ENCODE measurements around the gene PRKCA. TPM values are rescaled to one million over a fixed set of nuclear protein-coding genes. Genes with fewer than 3 reads are reported as not detected.
"Not testable (repeated sequence)": the region's sequence is repeated elsewhere in the genome, so short reads cannot be mapped to it uniquely, and the experiment has no call there.

The PRKCA gene
- total RNA-seq, 2 donors from 2014 or later: 6.4 to 7.7 TPM

DNA sequence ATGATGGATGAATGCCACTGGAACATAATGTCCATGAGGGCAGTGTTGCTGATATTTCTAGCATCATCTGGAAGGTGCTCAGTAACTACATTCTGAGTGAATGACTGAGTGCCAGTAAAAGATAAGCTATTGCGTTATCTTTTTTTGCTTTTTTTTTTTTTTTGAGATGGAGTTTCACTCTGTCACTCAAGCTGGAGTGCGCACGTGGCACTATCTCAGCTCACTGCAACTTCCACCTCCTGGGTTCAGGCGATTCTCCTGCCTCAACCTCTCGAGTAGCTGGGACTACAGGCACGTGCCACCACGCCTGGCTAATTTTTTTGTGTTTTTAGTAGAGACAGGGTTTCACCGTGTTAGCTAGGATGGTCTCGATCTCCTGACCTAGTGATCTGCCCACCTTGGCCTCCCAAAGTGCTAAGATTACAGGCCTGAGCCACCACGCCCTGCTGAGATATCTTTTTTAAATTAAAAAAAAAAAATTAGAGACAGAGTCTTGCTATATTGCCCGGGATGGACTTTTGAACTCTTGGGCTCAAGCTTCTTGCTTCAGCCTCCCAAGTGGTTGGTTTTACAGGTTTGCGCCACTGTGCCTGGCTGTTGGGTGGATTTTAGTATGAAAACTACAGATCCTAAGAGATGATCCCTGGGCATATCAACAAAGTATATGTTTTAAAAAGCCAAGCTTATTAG is 43.7 kb downstream of the PRKCA start:
- ATAC-seq; intact Hi-C loops (cut with DNase I); DNase-seq: not testable (repeated sequence)

DNA sequence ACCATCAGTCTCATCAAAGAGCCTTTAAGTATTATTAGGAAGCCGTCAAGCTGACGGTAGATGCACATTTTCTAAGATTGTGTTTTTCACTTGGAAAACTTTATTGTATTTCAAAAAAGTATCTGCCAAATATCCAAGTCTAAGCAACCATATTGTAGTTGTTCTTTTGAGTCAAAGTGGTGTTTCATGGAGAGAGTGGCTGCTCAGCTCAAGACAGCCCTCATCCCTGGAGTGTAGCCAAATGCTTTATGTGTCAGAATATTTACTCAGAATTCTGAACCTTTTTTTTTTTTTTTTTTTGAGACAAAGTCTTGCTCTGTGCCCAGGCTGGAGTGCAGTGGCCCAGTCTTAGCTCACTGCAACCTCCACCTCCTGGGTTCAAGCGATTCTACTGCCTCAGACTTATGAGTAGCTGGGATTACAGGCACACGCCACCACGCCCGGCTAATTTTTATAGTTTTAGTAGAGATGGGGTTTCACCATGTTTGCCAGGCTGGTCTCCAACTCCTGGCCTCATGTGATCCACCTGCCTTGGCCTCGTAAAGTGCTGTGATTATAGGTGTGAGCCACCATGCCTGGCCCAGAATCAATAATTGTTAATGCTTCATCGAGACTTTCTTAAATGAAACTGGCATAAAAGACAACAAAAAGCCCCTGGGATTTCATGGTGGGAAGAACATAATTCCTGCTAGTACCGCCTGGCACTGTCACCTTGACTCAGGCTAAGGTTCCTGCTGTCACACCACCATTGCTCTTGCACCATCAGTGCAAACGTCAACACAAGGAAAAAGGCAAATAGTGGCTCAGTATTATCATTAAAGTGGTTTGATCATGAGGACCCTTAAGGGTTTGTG is 45.5 kb downstream of the PRKCA start:
- no peak for ATAC-seq
- DNase-seq: no peak
- intact Hi-C loops (cut with DNase I): no loop called here

DNA sequence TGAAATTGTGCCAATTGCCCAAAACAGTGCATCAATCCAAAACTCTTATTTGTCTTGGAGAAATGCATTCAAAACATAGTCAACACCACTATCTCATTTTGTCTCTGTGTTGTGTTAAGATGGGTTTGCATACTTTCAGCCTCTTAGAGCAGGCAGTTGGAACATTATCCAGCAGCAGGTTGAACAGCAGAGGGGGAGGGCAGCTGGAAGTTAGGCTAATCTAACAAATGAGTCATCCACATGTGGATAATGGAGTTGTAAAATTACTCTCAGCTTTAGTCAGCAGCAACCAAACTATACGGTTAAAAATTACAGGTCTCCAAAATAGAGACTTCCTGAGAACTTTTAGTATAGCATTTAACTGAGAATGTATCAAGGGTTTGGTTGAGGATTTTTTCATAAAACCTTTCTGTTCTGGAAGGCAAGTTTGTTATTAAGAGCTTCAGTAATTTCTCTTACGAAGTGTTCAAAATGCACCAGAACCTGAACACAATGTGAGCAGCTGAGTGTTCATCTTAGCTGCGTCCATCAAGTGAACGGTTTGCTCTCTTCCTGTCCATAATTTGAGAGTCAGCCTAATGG is 46.3 kb downstream of the PRKCA start:
- ATAC-seq (peak; percentile 71 to 97), DNase-seq (peak; percentile 37)
- intact Hi-C loops (cut with DNase I): no loop called here

DNA sequence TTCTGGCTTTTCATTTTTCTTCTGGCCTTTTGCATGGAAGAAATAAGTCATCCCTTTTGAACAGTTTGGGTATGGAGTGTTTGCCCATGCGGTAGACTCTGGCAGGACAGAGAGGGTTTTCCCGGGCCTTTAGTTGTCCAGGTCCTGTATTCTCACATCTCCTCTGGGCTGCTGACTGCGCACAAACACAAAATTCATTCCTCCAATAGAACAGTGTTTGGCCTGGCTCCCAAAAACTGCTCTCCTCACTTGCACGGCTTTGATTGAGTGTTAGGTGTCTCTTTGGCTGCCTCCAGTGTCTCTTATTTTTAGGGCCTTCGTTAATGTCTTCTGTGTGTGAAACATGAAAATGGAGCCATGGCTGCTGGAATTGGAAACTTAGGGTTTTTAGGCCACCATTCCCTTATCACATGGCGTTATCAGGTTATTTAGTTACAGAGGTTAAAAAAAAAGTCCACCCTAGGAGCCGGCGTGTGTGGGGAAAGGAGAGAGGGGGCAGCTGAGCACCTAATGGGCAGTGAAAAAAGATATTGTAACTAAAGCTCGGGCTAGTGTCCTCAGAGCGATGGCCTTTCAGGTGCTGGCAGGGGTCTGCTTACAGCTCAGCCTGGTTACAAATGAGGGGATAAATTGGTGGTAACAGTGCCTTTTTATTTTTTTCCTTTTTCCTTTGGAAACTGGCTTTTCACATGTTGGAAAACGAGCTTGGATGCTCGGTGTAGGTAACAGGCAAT is 47.3 kb downstream of the PRKCA start:
- intact Hi-C loops (cut with DNase I): no loop called here
- DNase-seq (no peak), ATAC-seq (peak; percentile 68 to 70)

DNA sequence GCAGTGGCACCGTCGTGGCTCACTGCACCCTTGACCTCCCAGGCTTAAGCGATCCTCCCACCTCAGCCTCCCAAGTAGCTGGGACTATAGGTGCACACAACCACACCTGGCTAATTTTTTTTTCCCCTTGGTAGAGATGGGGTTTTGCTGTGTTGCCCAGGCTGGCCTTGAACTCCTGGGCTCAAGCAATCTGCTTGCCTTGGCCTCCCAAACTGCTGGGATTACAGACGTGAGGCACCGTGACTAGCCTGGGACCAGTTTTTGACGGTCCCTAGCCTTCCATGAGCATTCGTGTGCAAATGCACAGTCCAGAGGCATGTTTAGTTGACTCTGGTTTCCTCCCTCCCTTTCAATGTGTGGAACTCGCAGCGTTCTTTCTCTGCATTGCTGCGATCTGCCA is 48.2 kb downstream of the PRKCA start:
- intact Hi-C loops (cut with DNase I); ATAC-seq; DNase-seq: not testable (repeated sequence)

DNA sequence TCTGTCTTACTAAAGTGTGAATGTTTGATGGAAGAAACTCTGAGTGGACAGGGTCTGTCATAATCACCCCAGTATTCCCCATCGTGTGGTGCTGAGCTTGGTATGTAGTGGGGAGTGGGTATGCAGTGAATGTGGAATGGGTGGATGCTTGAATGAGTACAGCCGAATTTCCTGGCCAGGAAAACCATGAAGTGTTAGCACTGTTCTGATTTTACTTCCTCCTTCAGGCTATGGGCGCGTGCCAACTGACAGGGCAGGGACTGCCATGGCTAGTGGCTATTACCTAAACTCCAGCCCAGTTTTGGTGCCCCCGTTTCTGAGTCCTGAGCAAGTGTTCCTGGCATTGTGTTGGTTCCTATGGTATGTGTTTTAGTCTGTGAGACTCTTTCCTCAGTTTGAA is 48.6 kb downstream of the PRKCA start:
- DNase-seq: peak; percentile 37
- intact Hi-C loops (cut with DNase I): no loop called here
- no peak for ATAC-seq

DNA sequence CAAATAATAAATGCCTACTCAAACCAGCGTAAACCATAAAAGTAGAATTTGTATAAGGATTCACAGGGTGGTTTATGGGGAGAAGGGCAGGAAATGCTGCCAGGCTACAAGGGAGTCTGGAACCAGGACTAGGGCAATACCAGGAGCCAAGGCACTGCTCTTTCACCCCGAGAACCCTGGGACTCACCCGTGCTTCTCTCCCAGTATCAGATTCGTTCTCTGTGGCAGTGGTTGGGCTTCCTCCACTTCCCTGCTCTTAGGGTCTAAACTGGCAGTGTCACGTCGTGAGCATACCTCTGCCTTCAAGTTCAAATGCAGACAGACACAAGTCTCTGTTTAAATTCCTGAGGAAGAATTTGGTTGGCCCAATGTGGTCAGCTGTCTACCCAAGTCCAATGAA is 49.3 kb downstream of the PRKCA start:
- intact Hi-C loops (cut with DNase I): no loop called here
- no peak for ATAC-seq

DNA sequence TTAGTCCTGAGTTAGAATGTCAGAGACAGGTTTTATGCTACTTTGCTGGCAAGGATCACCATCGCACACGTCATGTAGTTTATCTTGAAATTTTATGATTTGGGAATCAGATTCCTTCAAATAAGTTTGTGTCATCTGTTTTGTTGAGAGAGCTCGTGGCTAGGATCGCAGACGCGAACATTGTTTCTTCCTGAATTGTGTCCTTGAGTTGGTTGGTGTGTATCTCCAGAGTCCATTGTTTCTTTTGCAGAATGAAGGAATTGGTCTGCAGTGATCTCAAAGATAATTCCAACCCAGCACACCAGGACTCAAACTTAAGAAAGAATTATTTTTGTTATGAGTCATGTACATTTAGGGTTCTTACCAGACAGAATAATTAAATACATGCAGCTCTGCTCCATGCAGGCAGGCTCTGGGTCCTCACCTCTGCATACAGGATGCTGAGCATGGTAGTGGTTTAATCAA is 51.6 kb downstream of the PRKCA start:
- DNase-seq (no peak), ATAC-seq (no peak)
- intact Hi-C loops (cut with DNase I): no loop called here

More for the DNA sequence above, 49.3 kb downstream of the PRKCA start:
- DNase-seq: no peak

DNA sequence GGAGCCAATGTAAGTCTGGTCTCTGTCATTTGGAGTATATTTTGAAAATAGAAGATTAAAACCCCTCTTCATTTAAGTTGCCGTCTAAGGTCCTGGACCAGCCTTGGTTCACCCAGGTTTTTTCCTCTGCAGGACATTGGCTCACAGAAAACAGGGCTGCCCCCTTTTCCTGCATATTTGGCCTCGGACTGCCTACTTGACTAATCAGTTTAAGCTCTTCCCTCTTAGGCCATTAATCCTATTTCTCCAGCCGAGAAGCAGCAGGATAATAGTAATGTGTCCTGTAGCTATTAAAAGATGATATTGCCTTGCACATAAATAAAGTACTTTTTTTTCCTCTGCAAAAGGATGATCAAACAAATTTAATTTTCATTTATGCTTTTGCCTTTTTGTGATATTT is 52.1 kb downstream of the PRKCA start:
- ATAC-seq: no peak
- intact Hi-C loops (cut with DNase I): no loop called here

DNA sequence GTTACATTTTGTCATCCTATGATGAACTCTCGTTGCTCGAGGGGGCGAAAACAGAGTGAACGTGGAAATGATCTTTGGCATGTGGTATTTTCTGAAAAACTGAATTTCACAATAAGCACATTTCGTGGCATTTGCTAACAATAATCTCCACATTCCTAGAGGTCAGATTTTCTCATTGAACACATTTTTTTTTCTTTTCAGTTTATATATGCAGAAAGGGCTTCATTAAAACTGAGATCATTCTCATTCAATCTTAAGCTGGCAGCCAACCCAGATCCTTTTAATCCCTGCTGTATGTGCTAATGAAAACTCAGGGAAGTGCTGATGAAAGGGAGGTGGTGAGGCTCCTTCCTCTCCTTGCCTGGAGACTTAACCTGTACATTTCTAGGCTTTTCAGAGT is 52.6 kb downstream of the PRKCA start:
- intact Hi-C loops (cut with DNase I): no loop called here
- no peak for ATAC-seq
- DNase-seq: no peak

More for the DNA sequence above, 52.1 kb downstream of the PRKCA start:
- DNase-seq: no peak

DNA sequence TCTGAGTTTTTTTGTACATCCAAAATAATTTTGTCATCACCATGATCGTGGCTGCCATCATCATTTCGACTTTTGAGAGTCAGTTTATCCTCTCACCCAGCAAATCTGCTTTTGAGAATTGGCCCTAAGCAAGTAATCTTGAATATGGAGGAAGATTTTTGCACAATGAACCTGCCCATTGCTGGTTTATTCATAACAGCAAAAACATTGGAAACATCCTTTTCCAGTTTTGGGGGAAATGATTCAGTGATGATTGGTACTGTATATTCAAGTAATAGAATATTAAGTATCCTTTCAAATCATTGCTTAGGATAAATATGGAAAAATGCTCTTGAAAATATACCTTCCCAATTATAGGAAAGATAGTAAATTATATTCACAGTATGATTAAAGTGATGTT is 53.1 kb downstream of the PRKCA start:
- DNase-seq (no peak), ATAC-seq (no peak)
- intact Hi-C loops (cut with DNase I): no loop called here

DNA sequence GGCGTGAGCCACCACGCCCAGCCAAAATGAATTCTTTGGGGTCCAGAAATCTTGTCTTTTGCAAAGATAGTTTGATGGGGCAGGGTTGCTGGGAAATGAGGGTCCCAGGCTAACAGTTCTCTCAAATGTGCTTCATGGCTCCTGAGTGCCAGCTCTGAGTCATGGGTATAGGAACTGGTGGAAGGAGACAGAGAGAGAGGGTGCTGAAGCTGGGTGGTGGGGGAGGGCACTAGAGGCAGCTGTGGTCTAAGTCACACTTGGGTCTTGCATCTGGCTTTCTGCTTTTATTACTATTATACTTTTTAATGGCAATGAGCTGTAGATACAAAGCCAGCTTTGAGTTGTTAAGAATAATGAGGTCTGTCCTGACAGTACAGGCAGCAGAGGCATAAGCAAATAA is 54.6 kb downstream of the PRKCA start:
- DNase-seq: no peak
- intact Hi-C loops (cut with DNase I): no loop called here
- no peak for ATAC-seq

DNA sequence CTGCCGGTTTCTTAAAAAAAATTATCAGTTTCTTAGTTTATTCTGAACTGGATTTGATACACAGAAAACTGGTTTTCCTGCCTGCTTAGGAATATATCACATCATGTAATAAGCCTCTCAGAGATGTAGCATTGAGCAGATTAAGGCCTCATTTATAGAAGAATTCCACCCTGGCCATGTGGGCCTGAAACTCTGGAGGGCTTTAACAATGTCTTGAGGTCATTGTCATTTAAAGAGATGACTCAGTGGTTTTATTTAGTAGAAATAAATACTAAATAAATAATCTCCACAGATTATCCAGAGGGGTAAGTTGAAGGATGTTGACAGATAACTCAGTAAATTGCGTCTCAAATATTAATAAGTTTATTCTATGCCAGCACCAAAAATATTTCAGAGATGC is 56.9 kb downstream of the PRKCA start:
- no peak for ATAC-seq
- DNase-seq: no peak
- intact Hi-C loops (cut with DNase I): no loop called here

DNA sequence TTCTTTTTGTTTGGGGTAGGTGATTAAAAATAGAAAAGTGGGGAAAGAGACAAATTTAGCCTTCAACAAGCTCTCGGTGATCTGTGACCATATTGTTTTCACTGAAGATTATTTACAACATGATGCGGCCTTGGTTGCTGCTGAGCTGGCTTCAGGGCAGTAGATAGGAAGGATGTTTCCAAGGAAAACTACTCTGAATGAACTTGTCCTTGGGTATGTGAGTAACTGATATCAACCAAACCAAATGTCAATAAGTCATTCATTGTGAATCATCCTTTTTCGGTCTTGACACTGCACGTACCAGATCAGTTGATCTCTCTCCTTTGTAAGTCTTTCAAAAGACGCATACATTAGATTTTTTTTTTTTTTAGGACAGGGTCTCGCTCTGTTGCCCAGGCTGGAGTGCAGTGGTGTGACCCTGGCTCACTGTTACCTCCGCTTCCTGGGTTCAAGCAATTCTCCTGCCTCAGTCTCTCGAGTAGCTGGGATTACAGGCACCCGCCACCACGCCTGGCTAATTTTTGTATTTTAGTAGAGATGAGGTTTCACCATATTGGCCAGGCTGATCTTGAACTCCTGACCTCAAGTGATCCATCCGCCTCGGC is 58.6 kb downstream of the PRKCA start:
- intact Hi-C loops (cut with DNase I); DNase-seq; ATAC-seq: not testable (repeated sequence)

DNA sequence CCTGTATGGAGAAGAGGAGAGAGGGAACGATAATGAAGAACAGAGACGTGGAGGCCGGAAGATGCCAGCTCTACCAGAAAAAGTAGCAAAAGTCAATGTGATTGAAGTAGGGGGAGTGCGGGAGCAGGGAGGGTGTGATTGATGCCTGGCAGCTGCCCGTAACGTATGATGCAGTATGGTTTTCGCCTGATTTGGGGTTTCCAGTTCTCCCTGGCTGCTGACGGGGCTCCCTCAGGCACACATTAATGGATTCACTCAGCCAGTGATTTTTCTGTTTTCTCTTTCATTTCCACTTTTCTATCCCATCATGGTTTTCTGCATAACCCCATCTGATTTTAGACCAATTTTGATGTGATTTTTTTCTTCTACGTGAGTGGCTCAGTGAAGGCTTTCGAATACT is 62.1 kb downstream of the PRKCA start:
- ATAC-seq (no peak), DNase-seq (no peak)
- intact Hi-C loops (cut with DNase I): no loop called here

DNA sequence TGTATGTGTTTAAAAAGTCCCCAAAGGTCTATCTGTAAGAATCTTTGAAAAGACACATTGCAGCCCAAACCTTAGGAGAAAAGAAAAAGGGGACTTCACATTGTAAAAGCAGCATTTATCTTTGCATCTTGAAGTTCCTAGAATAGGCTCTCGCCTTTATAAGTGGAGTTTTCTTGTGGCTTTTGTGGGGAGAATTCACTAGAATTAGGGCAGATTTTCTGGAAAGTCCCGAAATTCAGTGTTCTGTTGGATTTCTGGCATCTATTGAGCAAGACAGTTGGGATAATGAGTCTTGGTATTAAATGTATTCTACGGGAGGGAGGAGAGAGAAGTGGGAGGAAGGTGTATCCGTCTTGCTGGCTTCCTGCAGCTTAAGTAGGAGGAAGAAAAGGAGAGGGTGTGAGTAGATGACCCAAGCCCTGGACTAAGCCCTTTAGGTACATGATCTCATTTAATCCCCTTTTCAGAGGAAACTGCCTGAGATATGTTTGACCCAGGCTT is 62.6 kb downstream of the PRKCA start:
- intact Hi-C loops (cut with DNase I): no loop called here
- DNase-seq (no peak), ATAC-seq (peak in 1 of 2 donors; percentile 69)

DNA sequence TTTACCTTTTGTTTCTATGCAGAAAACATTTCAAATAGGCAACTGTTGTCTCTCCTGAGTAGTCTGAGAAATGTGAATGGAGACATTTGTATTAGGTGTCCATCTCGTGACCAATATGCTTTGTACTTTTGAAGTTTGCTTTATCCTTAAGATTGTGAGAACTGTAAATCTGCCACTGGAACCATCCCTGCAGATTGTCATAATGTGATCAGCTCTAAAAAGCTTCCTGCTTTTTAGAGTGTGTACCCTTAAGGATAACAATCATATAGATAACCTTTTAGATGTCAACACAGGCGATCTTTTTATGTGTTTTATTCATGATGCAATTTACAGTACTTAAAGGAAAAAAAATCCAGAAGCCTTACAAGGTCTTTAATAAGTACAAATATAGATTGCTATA is 63.5 kb downstream of the PRKCA start:
- no peak for ATAC-seq
- DNase-seq: no peak
- intact Hi-C loops (cut with DNase I): no loop called here

DNA sequence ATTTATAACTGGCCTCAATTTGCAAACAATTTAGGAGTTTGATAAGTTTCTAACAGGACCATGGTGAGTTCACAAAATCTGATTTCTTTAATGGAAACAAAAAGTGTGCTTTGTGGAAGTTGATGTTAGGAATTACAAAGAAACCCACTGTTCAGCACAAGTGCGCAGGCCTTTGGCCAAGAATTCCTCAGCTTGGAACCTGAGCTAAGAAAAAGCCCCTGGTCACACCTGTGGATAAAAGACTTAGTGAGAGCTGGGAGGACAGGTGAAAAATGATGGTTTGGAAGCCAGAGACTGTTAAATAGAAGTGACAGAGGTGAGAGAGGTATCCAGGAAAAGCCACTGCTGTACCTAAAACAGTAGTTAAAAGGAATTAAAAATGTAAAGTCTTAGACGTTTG is 64.7 kb downstream of the PRKCA start:
- intact Hi-C loops (cut with DNase I): no loop called here
- DNase-seq (no peak), ATAC-seq (no peak)

DNA sequence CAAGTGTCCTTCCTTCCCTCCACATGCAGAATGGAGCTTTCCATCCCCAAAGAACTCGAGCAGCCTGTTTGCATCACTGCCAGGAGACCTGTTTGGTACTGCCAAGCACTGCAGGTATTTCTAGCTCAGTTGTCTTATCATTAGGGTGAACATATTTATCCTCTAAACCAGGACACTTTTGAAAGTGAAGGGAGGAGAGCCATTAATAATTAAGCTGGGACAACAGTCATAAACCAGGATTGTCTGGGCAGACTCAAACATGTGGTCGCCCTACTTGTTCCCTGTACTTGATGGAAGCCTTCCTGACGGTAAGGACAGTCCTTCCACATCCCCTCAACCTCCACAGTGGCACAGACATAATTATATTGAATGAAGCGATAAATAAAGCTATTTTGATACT is 67.4 kb downstream of the PRKCA start:
- intact Hi-C loops (cut with DNase I): loop anchor here in 1 of 2 donors (10.0 kb wide), 1 partner anchor 45 kb away; no protein-coding TSS in a partner anchor
- DNase-seq (no peak), ATAC-seq (no peak)

Measured in left cardiac atrium (tissue), 4 donors.